Measurements from ENCODE around the gene GOLGA2.

The GOLGA2 gene

DNA sequence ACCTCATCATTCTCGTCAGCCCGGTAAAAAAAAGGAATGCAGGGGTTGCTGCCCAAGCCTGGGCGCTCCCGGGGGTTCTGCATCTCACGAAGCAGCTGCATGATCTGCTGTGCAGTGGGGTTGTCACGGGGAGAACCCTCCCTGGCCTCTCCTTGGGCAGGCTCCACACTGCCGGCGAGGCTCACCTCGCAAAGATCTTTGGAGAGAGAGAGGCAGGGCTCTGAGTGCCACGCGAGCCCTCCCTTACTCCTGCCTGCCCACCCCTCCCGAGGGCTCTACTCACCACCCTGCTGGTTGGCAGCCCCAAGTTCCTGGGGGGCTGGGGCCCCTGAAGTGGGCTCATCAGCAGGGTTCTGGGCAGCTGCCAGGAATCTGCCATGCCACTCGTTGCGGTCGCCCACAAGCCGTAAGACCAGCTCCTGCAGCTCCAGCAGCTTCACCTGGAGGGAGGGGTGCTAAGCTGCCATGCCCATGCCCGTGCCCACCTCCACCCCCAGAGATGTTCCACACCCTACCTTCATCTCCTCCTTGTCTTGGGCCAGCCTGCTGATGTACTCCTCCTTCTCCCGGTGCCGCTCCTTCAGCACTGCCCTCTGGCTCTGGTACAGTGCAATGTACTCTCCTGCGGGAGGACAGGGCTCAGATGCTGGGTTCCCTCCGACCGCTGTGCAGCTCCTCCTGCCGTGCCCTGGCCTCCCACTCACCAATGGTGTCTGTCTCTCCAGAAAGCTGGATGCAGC is 18.6 kb downstream of the GOLGA2 start:
- no peak for DNase-seq (ENCODE audit: low read depth in 2 of 2)

DNA sequence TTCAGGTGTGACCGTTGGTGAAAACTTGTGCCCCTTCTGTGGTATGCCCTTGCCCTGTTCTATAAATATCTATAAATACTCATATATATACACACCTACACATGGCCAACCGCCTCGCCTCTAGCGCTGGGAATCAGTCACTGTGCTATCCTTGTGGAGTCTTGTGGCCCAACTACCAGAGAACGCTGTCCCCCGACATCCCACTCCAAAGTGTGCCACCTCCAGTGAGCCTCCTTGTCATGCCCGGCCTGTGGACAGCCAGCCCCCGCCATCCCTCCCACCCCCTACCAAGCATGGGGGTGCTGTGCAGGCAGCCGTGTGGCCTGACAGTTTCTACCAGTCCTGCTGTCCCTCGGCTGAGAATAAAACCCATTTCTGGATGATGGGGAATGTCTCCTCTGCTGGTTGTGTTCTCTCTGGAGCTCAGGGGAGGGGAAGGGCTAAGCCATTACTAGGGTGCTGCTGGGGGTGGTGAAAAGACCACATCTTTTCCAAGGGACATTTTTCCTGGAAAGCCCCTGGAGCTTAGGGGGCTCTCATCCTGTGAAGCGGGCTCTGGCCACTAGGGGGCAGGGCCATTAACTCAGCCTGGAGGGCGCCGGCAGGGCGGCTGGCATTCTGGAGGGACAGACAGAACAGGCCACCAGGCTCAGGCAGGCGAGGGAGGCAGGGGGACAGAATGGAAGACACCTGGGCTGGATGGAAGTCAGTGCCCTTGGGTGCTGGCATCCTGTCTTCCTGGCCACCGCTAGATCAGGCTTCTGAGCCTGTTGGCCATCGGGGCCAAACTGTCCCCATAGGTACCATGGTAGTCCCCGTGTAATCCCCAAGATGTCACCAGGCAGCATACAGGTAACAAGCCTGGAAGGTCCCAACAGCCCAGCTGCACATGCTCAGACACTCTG is 20.7 kb downstream of the GOLGA2 start:
- peak; percentile 16 to 18 for DNase-seq (ENCODE audit: low read depth in 2 of 2)

DNA sequence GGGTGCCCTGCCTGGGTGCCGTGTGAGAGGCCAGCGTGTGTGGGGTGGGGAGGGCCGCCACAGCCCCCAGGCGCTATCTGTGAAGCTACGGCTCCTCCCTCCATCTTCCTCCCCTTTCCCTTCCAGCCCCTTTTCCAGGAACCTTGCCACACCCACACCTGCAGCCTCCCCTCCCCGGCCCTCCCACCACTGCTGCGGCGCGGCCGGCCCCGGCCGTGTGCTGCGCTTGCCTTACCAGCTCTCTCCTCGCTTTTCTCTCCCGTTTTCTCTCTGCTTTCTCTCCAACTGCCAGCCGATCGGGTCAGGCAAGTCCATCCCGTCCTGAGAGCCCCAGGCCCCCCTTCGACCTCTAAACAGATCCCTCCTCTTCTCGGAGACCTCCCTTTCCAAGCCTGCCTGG is 21.4 kb downstream of the GOLGA2 start:
- DNase-seq (ENCODE audit: low read depth in 2 of 2): no peak

DNA sequence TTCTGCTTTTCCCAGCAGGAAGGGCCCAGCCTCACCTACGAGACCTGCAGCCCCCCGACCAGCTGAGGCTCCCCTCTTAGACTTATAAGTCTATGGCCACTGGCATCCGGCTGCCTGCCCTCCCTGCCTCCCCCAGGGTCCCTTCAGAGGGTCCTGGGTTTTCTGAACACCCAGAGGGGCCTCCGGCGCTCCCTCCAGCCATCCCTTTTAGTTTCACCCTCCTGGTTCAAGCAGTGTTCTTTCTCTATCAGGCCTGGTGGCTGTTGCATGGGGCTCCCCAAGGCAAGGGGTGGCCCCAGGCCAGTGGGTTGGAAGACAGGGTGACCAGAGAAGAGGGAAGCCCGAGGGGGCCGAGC is 21.8 kb downstream of the GOLGA2 start:
- no peak for DNase-seq (ENCODE audit: low read depth in 2 of 2)

DNA sequence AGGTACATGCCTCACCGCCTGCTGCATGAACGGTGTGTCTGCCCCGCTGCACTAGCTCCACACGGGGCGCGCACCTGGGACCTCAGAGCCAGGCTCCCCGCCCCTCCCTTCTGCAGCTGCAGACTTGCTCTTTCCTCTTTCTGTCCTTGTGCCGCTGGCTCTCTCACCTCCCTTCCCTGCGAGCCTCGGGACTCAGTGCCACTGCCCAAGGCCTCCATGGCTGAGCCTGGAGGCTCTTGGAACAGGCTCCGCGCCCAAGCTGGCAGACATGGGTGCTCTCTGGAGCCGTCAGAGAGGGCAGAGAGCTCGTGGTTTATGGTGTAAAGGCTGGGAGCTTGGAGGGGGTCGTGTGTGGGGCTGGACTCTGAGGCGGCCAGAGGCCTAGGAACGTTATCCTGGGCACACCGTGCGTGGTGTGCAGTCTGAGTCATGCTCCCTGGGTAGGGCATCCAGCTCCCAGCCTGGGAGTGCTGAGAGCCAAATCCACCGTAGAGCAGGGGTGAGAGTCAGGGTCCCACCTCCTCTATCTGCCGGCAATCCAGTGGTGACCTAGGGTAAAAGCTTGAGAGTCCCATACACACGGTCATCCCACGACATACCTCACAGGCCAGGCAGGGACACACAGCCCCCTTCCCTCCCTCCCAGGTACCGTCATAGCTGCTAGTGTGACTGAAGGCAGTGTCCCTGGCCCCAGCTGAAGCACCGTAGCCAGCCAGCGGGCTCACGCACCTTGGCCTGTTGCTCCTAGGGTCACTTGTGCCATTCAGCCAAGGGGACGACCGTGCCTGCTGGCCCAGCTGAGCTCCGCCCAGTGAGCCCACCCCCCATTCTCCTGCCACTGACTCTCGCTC is 22.4 kb downstream of the GOLGA2 start:
- DNase-seq (ENCODE audit: low read depth in 2 of 2): no peak

DNA sequence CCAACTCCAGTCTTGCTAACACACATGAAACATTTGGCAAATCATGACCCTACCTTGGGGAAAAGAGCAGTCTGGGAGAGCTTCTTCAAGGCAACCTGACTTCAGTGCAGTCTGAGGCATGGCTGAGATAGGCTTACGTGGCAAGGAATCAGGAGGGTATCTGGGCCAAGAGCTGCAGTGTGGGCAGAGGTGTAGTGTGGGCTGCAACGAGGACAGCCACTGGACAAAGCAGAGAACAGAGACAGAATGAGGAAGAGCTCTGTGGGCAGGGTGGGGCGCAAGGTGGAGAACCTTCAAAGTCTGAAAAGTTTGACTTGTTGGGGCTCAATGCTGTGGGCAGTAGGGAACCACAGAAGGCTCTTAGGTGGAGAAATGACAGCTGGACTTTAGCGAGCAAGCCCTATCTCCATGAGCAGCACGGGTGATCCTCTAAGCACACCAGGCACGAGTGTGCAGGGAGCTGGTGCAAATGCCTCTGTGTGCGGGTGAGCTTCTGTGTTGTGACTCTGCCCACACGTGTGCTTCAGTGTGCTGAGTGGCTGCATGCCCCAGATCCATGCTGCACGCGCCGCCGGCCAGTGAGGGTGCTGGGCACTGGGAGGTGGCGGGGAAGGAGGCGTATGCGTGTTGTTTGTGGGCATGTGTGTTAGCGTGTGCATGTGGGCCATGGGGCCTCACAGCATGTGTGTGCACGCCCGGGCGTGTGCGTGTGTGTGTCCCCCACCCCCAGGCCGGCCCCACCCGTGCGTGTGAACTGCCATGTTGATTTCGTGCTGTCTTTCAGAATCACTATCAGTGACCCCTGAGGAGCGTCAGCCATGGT is 23.3 kb downstream of the GOLGA2 start:
- DNase-seq (ENCODE audit: low read depth in 2 of 2): no peak

DNA sequence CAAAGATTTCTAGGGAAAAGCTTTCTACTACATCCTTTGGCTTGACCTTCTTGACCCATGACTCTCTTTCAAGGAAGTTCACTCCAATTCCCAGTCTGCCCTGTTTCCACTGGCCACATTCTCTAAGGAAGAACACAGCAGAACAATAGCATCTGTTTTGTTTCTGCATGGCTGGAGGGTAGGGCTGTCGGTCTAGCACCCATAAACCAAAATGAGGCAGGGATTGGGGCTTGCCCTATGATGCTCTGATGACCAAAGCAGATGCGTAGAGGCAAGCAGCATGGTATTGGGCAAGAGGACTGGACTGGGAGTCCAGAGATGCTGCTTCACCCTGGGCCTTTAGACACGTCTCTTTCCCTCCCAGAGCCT is 24.1 kb downstream of the GOLGA2 start:
- DNase-seq (ENCODE audit: low read depth in 2 of 2): no peak

DNA sequence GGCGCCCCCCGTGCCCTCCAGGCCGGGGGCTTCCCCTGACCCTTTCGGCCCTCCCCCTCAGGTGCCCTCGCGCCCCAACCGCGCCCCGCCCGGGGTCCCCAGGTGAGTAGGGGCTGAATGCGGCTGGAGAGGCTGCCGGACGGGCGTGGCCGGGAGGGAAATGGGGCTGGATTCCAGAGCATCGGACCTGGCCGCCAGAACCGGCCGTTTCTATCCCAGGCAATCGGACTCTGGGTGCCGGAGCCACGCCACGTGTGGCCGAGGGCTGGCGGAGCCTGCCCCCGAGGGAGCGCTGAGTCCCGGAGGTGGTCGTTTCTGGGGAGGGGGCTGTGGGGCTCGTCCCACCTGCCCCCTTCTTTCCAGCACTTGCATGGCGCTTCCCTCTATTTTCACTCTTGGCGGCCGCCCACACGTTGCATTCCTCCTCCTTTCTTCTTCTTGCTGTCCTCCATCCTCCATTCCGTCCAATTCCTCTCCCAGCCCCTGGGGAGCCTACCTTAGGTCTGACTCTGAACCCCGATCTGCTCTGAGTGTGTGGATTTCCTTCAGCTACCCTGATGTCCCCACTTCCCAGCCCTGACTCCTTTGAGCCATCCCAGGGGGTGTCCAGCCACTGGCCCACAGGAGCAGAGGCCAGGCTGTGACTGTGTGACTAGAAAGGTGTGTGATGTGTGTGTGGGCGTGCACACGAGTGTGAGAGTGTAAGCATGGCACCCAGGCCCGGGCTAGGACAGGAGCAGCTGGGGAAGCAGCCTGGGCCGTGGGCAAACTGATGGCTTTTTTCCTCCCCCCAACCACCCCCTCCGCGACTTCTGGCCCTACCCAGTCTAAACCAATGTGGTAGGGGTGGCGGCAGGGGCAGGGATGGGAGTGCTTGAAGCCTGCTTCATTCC is 24.7 kb downstream of the GOLGA2 start:
- DNase-seq (ENCODE audit: low read depth in 2 of 2): no peak

DNA sequence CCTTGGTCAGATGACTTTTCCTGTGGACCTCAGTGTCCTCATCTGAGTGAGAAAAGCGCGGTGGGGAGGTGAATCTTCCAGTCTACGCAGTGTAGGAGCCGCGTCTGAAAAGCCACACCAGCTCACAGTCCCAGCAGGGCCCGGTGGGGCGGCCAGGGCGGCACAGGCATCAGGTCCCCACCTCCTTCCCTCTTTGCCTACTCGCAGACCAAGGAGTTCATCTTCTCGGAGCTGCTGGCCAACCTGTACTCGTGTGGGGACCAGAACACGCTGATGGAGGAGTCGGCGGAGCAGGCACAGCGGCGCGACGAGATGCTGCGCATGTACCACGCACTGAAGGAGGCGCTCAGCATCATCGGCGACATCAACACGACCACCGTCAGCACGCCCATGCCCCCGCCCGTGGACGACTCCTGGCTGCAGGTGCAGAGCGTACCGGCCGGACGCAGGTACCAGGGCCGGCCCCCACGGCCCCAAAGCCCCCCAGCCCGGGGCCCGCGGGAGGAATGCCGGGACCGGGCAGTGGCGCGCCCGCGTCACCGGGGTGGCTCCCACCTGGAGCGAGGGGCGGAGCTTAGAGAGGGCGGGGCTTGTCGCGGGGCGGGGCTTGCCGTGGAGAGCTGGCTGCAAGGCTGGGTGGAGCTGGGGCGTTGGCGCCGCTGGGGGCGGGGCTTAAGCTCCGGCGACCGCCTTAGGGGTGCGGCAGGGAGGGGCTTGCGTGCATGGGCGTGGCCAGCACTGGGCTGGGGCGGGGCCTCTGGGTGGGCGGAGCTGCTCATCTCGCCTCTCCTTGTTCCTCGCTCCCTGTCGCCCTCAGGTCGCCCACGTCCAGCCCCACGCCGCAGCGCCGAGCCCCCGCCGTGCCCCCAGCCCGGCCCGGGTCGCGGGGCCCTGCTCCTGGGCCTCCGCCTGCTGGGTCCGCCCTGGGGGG is 25.6 kb downstream of the GOLGA2 start:
- peak; percentile 94 to 95 for DNase-seq (ENCODE audit: low read depth in 2 of 2)

DNA sequence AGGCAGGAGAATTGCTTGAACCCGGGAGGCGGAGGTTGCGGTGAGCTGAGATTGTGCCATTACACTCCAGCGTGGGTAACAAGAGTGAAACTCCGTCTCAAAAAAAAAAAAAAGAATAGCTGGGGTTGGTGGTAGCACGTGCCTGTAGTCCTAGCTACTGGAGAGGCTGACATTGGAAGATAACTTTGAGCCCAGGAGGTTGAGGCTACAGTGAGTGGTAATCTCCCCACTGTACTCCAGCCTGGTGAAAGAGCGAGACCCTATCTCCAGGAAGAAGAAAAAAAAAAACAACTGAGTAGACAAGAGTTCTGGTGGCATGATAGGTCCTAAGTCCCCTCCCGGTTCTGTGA is 26.3 kb downstream of the GOLGA2 start:
- DNase-seq (ENCODE audit: low read depth in 2 of 2): no peak

DNA sequence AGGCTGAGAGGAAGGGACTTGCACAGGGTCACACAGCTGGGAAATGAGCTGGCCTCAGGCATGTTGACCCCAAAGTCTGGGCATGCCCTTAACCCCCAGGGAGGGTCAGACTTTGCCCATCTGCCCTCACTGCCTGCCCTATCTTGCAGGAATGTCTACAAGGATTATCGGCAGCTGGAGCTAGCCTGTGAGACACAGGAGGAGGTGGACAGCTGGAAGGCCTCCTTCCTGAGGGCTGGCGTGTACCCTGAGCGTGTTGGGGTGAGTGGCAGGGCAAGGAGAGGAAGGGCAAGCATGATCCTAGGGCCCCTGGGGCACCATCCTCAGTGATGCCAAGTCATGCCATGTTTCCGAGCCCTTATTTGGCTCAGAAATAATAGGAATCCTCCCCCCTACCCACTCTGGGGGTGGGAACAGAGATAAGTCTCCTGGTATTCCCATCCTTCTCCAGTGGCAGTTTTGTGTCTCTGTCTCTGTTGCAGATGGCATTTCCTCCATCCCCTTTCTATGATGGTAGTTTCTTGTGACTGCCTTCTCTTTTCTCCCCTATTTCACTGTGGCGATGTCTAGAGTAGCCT is 28.5 kb downstream of the GOLGA2 start:
- DNase-seq (ENCODE audit: low read depth in 2 of 2): no peak

DNA sequence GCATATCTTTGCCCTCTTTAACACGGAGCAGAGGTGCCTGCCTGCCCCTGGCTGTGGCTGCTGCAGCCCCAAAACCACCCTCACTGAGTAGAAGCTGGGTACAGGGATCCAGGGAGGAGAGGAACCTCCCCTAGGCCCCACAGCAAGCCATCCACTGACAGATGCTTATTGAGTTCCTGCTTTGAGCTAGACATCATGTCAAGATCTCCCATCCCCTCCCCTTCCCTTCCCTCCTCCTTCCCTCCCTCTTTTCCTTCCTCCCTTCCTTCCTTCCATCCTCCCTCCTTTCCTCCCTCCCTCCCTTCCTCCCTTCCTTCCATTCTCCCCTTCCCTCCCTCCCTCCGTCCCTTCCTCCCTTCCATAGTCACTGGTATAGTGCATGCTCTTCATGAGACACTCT is 29.3 kb downstream of the GOLGA2 start:
- no peak for DNase-seq (ENCODE audit: low read depth in 2 of 2)

DNA sequence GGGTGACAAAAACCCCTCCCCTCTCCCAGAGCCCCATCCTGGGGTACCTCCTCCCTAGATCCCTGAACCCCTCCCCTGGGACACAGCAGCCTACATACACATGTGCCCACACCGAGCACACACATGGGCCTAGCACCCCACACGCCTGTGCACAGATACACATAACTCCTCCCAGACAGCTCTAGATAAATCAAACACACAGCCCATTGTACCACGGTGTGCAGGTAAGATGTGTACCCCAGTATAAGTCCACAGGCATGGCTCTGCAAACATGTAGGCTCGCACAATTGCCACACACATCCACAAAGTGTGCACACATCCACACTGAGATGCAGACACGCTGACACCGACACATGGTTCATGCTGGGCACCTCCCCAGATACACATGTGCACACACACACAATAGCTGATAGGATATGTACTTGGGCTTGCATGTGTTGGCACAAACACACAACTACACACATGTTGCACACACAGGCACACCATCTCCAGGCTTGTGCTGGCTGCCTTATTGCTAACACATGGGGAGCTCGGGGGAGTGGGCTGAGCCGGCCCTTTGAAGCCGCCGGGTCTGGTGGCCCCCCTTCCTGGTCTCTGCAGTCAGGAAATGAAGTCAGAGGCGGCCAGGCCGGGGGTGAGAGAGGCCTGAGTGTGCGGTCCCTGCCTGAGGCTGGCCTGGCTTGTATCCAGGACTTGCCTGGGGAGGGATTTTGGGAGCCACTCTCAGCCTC is 30.2 kb downstream of the GOLGA2 start:
- no peak for DNase-seq (ENCODE audit: low read depth in 2 of 2)

DNA sequence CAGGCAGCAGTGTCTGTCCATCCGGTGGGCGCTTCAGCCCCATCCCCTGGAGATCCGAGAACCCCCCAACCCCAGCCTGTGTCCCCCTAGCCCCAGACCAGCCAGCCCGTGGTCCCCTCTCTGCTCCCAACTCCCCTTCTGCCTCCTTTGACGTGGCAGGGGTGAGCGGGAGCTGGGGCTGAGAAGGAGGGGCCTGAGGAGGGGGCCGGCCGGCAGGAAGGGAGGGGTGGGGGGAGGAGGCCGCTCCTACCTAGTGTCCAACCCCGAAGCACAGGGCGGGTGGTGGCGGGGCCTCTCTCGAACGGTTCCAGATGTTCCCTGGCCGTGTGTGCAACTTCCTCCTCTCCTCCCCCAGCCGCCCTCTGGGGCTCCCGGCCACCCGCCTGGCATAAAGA is 31.0 kb downstream of the GOLGA2 start:
- DNase-seq (ENCODE audit: low read depth in 2 of 2): no peak

DNA sequence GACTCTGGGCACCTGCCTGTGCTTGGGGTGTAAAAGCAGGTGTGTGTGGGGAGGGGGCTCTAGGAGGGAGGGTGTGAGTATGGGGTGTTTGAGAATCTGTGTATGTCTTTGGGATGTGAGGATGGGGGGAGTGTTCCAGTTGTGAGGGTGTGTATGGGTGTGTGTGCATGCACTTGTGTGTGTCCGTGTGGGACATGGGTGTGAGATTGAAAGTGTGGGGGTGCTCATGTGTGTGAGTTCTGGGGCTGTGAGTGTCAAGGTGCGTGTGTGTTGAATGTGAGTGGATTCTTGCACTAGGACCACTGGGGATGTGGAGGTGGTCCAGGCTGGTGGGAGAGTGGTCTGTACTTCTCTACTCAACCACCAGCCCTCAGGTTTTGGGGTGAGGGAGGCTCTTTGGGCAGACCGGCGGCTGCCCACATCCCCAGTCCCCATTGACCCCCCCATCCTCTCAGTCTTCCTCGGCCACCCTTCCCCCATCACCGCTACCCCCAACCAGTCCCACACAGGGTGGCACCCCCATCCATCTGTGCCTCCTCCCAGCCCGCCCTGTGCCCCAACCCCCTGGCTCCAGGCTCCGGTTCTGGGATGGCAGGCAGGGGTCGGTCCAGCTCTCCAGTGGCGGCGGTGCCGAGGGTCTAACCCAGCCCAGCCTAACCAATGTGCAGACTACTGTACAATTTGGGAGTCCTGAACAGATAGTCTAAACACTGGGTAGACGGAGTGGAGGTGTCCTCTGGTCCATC is 31.5 kb downstream of the GOLGA2 start:
- DNase-seq (ENCODE audit: low read depth in 2 of 2): no peak

DNA sequence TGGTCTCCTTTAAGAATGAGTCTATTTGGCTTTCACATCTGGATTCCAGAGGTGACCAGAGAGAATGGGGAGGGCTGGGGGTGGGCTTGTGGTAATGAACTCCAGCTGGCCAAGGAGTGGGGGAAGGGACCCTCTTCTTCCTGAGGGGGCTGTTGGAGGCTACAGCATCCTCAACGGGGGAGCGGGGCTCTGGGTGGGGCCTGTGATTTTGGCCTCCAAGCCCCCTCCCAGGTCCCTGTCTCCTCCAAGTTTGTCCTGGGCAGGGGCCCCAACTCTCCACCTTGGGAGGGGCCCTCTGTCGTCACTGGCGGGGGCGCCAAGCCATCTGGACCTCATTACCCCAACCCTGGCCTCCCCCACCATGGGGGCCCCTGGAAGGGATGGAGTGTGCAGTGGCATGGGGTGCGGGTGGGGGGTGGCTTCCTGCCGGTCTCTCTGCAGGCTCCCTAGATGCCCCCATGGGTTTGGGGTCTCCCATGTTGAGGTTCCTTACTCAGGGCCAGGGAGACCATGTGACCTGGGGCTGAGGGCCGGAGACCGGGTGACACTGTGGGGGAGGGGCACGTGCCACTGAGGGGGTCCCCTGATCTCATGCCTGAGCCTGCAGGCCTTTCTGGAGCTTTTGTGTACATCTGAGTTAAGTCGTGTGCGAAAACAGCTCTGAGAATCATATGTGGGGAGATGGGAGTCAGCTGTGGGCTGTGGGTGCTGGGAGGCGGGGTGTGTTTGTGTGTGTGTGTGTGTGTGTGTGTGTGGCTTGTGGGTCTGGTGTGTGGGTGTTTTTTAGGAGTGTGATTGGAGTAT is 32.4 kb downstream of the GOLGA2 start:
- no peak for DNase-seq (ENCODE audit: low read depth in 2 of 2)

DNA sequence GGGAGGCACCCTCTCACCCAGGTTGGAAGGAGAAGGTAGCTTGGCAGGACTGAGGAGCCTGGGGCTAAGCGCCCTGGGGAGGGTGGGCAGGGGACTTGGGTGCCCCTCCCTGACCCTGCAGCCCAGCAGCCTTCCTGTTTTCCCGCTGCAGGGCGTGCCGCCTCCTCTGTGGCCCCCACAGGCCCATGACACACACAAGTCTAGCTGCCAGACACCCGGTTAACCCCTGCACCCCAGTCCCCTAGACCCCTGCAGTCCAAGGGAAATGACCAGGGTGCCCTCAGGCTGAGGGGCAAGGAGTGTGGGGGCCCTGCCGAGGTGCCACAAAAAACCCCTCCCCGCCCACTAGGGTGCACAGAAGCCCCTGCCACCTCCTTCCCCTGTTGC is 33.0 kb downstream of the GOLGA2 start:
- DNase-seq (ENCODE audit: low read depth in 2 of 2): no peak

All from stimulated activated CD8-positive, alpha-beta memory T cell treated with anti-CD3 and anti-CD28 coated beads, Interleukin-15, amount 100 ng/mL, for 4 hours (primary cell).